Regular cardiac myocyte (primary cell): ENCODE results near the gene ALS2. TPM values are rescaled to one million over a fixed set of nuclear protein-coding genes. Genes with fewer than 3 reads are reported as not detected.

ENCODE experiments used
- total RNA-seq: library from RNA; depleted of rRNA; stranded (reverse); fragments of >200 nt; gene quantifications from 2 replicates; pipeline ENCODE4 v1.2.3, GENCODE V29; 2014

The ALS2 gene
- 36.4 and 37.6 TPM in 2 replicates for total RNA-seq

GRCh38 chr2:201780674-201781493, at the start of gene ALS2:
ALS2 (minus strand) TSS chr2:201780933; CDS start chr2:201768885, 12,048 bp downstream.

GRCh38 chr2:201806442-201807170, 25.9 kb upstream of the ALS2 start, which contains the start of gene CDK15:
CDK15 (plus strand) TSS chr2:201806537; CDS start chr2:201806665, 128 bp downstream.

GRCh38 chr2:201698588-201699226, 82.0 kb downstream of the ALS2 start, which contains the start of gene MPP4:
MPP4 (minus strand) TSS chr2:201698644; CDS start chr2:201693954, 4,690 bp downstream.

Other genes with a start within 250 kb of the ALS2 start
- gene TMEM237, start 137.4 kb downstream of the ALS2 start, total RNA-seq, result 61.2 and 71.7 TPM in 2 replicates
- gene MPP4, start 82.3 kb downstream of the ALS2 start, total RNA-seq, result 8.7 and 9.8 TPM in 2 replicates
- 0.56 and 0.77 TPM in 2 replicates for gene CDK15, start 25.6 kb upstream of the ALS2 start, total RNA-seq